Measurements from ENCODE around the gene ZBTB4. TPM values are rescaled to one million over a fixed set of nuclear protein-coding genes. Genes with fewer than 3 reads are reported as not detected.

ZBTB4 gene
- total RNA-seq, 4 donors from 2014 or later = 22.7 to 116 (median 39.2) TPM

DNA sequence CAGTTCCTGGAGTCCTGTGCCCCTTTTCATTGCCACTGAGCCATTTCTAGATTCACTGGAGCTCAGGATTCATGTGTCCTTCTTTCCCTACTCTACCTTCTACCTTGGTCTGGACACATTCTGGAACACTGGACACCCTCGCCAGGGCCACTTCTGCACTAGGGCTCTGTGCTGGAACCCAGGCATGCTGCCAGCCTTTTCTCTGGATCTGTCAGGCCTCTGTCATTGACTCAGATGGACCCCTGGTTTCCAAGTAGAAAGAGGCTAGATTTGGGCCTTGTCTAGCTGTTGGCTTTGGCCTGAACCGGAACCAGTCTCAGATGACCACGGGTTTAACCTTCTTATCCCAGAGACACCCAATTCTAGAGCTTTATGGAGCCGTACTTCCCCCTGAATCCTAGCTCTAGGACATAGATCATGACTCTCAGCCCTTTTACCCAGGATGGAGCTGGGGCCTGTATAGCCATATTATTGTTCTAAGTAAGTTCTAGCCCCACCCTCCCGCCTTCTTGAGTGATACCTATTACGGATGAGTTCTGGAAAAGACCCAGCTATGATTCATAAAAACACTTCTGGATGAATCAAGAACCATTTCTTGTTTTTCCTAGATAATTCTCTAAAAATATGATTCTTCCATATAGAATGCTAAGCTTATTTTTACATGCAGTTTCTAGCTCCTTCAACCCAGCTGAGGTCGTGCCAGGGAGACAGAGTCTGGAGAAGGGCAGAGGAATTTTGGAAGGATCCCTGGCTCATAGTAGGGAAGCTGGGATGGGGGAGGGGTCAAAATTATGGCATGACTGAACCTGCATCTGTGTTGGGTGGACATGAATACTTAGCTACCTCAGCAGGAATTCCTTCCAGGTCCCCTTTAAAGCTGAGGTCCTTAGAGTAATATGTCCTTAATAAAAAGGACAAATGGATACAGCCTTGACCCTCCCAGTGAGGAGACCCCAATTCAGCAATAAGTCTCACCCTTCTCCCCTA, 35.6 kb downstream of the ZBTB4 start:
- intact Hi-C loops (cut with DNase I; ENCODE audit: low total_unique reads) = no loop called here
- H3K4me1 ChIP-seq = peaks cover 0 to 25% of the 10 kb centered on the region in 2 donors
- no peak for DNase-seq
- no peaks in the 10 kb centered on the region for H3K36me3 ChIP-seq
- H3K27ac ChIP-seq = no peak overlapping the region
- no peak overlapping the region for H3K4me3 ChIP-seq
- TF ChIP-seq POLR2A (IDR thresholded peaks at IDR 0.05) = no peak
- TF ChIP-seq, protein P1, sequence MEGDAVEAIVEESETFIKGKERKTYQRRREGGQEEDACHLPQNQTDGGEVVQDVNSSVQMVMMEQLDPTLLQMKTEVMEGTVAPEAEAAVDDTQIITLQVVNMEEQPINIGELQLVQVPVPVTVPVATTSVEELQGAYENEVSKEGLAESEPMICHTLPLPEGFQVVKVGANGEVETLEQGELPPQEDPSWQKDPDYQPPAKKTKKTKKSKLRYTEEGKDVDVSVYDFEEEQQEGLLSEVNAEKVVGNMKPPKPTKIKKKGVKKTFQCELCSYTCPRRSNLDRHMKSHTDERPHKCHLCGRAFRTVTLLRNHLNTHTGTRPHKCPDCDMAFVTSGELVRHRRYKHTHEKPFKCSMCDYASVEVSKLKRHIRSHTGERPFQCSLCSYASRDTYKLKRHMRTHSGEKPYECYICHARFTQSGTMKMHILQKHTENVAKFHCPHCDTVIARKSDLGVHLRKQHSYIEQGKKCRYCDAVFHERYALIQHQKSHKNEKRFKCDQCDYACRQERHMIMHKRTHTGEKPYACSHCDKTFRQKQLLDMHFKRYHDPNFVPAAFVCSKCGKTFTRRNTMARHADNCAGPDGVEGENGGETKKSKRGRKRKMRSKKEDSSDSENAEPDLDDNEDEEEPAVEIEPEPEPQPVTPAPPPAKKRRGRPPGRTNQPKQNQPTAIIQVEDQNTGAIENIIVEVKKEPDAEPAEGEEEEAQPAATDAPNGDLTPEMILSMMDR (IDR thresholded peaks at IDR 0.05) = no peak
- H3K9me3 ChIP-seq = no peaks in the 10 kb centered on the region
- peaks cover 0 to 20% of the 10 kb centered on the region in 2 donors for H3K27me3 ChIP-seq

DNA sequence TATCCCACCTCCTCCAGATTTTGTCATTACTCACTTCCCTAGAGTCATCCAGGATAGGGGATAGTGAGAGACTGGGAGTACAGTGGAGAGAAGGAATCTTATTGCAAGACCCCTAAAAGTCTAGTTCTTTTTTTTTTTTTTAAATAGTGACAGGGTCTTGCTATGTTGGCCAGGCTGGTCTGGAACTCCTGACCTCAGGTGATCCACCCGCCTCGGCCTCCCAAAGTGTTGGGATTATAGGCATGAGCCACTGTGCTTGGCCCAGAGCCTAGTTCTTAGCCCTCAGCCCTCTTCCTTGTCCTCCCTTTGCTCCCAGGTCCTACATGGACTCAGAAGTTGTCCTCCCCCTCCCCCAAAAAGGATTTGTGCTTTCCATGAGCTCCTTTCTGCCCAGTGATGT, 37.3 kb downstream of the ZBTB4 start:
- Histone ChIP-seq H3K36me3 (no peaks in the 10 kb centered on the region), H3K4me1 (peaks cover 0 to 39% of the 10 kb centered on the region in 2 donors), H3K27ac (no peak overlapping the region), H3K9me3 (no peaks in the 10 kb centered on the region), H3K4me3 (no peak overlapping the region), H3K27me3 (peaks cover 0 to 28% of the 10 kb centered on the region in 2 donors)
- TF ChIP-seq, protein P1 (IDR thresholded peaks at IDR 0.05) = no peak
- TF ChIP-seq POLR2A (IDR thresholded peaks at IDR 0.05) = no peak
- no peak for DNase-seq
- intact Hi-C loops (cut with DNase I; ENCODE audit: low total_unique reads) = no loop called here

GRCh38 chr17:7441266-7441665, 38.2 kb downstream of the ZBTB4 start:
- peaks cover 0 to 28% of the 10 kb centered on the region in 2 donors for H3K27me3 ChIP-seq
- no peak for TF ChIP-seq POLR2A (IDR thresholded peaks at IDR 0.05)
- TF ChIP-seq, protein P1 (IDR thresholded peaks at IDR 0.05) = no peak
- H3K4me1 ChIP-seq = peaks cover 0 to 39% of the 10 kb centered on the region in 2 donors
- H3K27ac ChIP-seq = peak overlapping the region in 1 of 2 donors; percentile 12
- H3K4me3 ChIP-seq = no peak overlapping the region
- intact Hi-C loops (cut with DNase I; ENCODE audit: low total_unique reads) = no loop called here
- DNase-seq = no peak
- no peaks in the 10 kb centered on the region for H3K36me3 ChIP-seq
- H3K9me3 ChIP-seq = no peaks in the 10 kb centered on the region

- intact Hi-C loops (cut with DNase I; ENCODE audit: low total_unique reads) = no loop called here
- H3K27me3 ChIP-seq = peaks cover 0 to 27% of the 10 kb centered on the region in 2 donors
- peak overlapping the region; percentile 12 to 36 for H3K27ac ChIP-seq
- H3K9me3 ChIP-seq = no peaks in the 10 kb centered on the region
- TF ChIP-seq, protein P1 (IDR thresholded peaks at IDR 0.05) = no peak
- no peak for TF ChIP-seq POLR2A (IDR thresholded peaks at IDR 0.05)
- peak in 1 of 2 donors; percentile 38 for DNase-seq
- no peaks in the 10 kb centered on the region for H3K36me3 ChIP-seq
- peaks cover 0 to 44% of the 10 kb centered on the region in 2 donors for H3K4me1 ChIP-seq
- no peak overlapping the region for H3K4me3 ChIP-seq
Measured at GRCh38 chr17:7440834-7441195, 38.6 kb downstream of the ZBTB4 start.

All from uterus (tissue), 4 donors.